LNCAP (cell line): ENCODE results near the gene MRTFB.

ENCODE experiments used
- TF ChIP-seq, protein P1 (sequence below): fragments of 450-650 bp; IDR thresholded peaks from 2 replicates; pipeline ENCODE4 v1.5.1; 2017; ENCODE audit warnings: mild to moderate bottlenecking

Gene MRTFB

DNA sequence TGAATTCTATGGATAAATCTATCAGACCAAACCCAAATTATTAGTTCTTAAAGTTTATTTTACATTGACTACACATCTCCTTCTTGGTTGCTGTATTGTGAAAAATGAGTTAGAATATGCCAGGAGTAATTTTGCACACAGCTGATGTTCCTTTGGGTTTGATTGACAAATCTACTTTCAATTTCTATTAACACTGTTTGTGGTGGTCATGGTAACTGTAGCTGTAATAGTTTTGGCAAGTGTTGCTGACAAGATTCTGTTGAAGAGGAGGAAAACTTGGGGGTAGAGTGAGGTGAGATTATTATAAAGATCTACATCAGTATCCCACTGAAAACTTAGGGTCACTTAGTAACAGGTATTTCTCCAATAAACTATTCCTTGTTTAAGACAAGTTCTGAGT, 30.3 kb downstream of the MRTFB start:
- TF ChIP-seq, protein P1, sequence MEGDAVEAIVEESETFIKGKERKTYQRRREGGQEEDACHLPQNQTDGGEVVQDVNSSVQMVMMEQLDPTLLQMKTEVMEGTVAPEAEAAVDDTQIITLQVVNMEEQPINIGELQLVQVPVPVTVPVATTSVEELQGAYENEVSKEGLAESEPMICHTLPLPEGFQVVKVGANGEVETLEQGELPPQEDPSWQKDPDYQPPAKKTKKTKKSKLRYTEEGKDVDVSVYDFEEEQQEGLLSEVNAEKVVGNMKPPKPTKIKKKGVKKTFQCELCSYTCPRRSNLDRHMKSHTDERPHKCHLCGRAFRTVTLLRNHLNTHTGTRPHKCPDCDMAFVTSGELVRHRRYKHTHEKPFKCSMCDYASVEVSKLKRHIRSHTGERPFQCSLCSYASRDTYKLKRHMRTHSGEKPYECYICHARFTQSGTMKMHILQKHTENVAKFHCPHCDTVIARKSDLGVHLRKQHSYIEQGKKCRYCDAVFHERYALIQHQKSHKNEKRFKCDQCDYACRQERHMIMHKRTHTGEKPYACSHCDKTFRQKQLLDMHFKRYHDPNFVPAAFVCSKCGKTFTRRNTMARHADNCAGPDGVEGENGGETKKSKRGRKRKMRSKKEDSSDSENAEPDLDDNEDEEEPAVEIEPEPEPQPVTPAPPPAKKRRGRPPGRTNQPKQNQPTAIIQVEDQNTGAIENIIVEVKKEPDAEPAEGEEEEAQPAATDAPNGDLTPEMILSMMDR = no peak

DNA sequence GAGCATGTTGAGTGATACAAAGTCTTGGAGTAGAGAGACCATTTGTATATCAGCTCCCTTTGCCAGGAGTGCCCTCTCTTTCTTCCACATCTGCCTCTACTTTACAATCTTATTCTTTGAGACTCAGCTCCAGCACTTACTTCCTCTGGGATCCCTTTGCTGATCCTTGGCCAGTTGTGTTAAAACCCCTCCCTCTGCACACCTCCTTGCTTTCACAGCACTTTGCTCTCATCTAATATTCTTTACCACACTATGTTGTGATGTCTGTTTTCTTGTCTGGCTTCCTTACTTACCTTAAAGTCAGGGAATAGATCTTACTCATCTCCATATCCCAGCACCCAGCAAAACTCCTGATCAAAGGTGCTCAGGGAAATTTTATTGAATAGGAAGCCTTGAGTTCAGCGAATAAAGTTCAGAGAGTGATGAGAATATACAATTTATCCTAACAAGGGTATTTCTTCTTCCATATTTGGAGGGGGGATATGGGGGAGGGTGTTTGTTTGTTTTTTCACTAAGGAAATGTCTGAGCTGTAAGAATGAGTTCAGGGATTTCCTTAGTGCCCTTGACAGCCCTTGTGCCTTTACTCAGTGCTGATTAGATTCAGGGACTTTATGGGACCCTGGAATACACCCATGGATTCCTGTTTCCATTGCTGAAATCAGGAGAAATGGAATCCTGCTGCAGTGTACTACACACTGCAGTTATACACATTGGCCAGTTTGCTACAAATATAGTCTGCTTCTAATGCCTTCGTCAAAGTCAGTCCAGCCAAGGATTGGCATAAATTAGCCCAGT, 32.0 kb downstream of the MRTFB start:
- TF ChIP-seq, protein P1 = no peak

DNA sequence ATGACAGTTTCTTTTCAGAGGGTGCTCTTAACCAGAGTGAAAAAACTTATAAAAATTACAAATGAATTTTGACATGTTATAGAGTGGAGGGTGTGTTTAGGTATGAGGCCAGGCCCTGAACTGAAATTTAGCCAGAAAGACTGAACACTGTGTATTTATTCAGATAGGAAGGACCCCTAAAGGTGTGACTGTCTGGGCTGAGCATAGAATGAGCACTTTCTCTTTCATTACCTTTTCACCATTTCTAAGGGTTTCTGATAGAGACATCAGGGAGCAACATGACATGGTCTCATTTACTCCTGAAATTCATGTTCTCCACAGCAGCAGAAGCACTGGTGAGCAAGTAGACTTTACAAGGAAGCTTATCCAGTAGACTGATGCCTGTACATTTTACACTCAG, 32.9 kb downstream of the MRTFB start:
- TF ChIP-seq, protein P1 = no peak

DNA sequence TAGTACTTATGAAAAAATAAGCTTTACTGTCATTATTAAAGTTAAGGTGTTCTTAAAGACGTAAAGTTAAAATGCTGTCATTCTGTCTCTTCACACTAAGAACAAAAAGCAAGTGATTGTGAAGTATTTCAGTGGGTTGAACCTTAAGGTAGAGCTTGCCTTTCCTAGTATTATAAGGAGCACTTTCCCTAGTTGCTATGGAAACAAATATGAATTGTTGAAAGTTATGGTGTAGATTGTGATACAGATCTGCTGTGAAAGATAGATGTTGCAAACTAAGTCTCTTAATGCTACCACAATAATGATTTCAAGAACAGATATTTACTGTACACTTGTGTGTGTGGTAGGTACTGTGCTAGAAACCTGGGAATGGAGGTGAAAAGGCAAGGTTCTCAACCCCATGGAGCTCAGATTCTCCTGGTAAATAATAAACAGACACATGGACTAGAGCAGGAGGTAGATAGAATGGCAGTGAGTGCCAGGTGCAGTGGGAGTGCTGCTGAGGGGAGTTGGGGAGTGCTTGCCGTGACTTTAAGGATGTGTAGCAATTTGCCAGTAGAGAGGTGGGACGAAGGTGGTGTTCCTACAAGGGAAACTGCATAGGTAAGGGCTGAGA, 34.7 kb downstream of the MRTFB start:
- TF ChIP-seq, protein P1 = no peak

DNA sequence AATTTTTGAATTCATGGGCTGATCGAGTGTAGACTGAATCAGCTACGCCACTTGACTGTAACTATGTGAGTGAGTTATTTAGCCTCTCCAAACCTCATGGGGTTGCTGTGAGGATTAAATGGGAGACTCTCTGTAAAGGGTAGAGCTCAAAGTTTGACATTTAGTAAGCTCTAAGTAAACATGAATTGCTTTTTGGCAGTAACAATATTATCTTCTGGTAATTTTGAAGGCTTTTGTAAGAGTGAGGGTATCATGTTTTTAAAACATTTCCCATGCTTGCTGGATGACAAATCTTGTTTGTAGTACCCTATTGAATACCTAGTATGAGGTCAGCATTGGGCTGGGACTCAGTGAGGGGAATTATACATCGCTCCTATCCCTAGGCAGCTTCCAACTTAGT, 35.3 kb downstream of the MRTFB start:
- TF ChIP-seq, protein P1 = no peak

DNA sequence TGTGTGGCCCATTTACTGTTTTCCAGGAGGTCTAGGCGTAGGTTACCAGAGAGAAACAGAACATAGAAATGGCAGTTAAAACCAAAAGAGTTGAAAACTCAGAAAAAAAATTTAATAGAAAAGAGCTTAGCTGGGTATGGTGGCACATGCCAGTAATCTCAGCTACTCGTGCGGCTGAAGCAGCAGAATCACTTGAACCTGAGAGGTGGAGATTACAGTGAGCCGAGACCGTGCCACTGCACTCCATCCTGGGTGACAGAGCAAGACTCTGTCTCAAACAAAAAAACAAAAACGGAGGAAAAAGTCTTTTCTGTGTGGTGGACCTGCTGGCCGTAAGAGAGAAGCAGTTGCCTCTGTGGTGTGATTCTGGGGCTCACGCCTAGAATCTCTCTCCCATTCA, 35.8 kb downstream of the MRTFB start:
- TF ChIP-seq, protein P1 = no peak

DNA sequence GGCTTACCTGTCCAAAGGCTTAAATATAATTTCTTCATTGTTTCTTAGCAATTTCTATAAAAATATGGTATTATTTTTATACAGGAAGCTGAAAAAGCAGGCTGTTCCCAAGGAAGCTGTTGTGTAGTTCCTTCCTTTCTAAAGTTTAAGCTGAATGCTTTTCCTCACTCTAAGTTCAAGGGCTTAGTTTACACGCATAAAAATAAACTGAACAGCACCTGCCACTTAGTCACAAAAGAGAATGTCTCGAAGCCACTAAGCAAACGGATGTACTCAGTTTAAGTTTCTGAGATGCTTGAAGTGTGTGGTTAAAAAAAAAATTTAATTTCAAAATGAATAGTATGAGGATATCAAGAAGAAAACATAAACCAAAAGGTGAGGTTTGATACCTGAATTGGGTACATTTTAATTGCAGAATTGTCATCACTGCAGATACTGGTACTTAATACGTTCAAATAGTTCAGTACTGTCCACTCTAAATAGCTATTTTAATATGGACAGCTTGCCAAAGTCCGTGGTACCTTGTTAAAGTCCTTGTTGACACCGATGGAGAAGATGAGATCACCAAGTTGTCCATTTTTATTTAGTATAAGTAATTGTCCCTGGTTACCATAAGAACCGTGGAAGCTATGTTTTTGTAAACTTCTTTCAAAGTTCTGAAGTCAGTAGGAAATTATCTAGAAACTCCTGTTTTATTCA, 38.1 kb downstream of the MRTFB start:
- TF ChIP-seq, protein P1 = no peak
